HepG2 (cell line): ENCODE results near the gene RANBP17.

ENCODE experiments used
- CREM ChIP-seq, 2 experiments: sonication (generic) in 1 of 2; formaldehyde crosslinking in 1 of 2; IDR thresholded peaks; 2 replicates each; pipeline versions ENCODE4 v1.4.0 to v1.6.1; 2016 to 2020; ENCODE audit warnings: antibody characterized with exemption in 1 of 2, mild to moderate bottlenecking in 1 of 2, missing genetic modification reagents in 1 of 2
- CTCF ChIP-seq: sonication (generic); formaldehyde crosslinking; IDR thresholded peaks from 2 replicates; pipeline ENCODE4 v1.5.0; 2020; ENCODE audit warnings: mild to moderate bottlenecking, missing genetic modification reagents, moderate library complexity
- HMGXB3 ChIP-seq: sonication (generic); formaldehyde crosslinking; IDR thresholded peaks from 2 replicates; pipeline ENCODE4 v1.4.0; 2020; ENCODE audit warnings: missing genetic modification reagents, borderline replicate concordance
- IRF9 ChIP-seq: sonication (generic); formaldehyde crosslinking; IDR thresholded peaks from 2 replicates; pipeline ENCODE4 v1.8.0; 2022; ENCODE audit warnings: missing genetic modification reagents, mild to moderate bottlenecking, borderline replicate concordance
- STAT5B ChIP-seq: sonication (generic); formaldehyde crosslinking; IDR thresholded peaks from 2 replicates; pipeline ENCODE4 v1.4.0; 2020; ENCODE audit warnings: missing genetic modification reagents
- TF ChIP-seq, protein P1 (sequence below): sonication (generic); formaldehyde crosslinking; IDR thresholded peaks from 2 replicates; pipeline ENCODE4 v1.4.0; 2020; ENCODE audit warnings: missing genetic modification reagents, mild to moderate bottlenecking, borderline replicate concordance

DNA sequence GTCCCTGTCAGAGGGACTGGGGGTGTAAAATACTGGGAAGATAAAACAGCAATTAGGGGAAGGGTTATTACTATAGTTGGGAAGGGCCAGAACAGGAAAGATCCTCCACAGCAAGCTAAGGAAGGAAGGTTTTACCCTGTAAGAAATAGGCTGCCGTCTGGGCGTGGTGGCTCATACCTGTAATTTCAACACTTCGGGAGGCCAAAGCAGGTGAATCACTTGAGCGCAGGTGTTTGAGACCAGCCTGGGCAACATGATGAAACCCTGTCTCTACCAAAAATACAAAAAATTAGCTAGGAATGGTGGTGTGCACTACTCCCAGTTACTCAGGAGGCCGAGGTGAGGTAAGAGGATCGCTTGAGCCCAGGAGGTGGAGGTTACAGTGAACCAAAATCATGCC, 282.1 kb downstream of the RANBP17 start:
- TF ChIP-seq CTCF (CRISPR knock-in tag) = no peak
- TF ChIP-seq HMGXB3 (CRISPR knock-in tag) = no peak
- TF ChIP-seq CREM (IDR thresholded peaks at IDR 0.05) = no peak
- no peak for TF ChIP-seq CREM (CRISPR knock-in tag; IDR thresholded peaks at IDR 0.05)
- no peak for TF ChIP-seq STAT5B
- TF ChIP-seq, protein P1, sequence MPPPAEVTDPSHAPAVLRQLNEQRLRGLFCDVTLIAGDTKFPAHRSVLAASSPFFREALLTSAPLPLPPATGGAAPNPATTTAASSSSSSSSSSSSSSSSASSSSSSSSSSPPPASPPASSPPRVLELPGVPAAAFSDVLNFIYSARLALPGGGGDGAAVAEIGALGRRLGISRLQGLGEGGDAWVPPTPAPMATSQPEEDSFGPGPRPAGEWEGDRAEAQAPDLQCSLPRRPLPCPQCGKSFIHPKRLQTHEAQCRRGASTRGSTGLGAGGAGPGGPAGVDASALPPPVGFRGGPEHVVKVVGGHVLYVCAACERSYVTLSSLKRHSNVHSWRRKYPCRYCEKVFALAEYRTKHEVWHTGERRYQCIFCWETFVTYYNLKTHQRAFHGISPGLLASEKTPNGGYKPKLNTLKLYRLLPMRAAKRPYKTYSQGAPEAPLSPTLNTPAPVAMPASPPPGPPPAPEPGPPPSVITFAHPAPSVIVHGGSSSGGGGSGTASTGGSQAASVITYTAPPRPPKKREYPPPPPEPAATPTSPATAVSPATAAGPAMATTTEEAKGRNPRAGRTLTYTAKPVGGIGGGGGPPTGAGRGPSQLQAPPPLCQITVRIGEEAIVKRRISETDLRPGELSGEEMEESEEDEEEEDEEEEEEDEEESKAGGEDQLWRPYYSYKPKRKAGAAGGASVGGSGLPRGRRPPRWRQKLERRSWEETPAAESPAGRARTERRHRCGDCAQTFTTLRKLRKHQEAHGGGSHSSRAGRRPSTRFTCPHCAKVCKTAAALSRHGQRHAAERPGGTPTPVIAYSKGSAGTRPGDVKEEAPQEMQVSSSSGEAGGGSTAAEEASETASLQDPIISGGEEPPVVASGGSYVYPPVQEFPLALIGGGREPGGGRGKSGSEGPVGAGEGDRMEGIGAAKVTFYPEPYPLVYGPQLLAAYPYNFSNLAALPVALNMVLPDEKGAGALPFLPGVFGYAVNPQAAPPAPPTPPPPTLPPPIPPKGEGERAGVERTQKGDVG (CRISPR knock-in tag) = no peak
- TF ChIP-seq IRF9 = no peak
